GM12878 (cell line): ENCODE results near the gene PRPF38A.

Experiments used
- POLR2A ChIP-seq: IDR thresholded peaks from 2 replicates; pipeline ENCODE4 v1.6.1; 2011; ENCODE audit warnings: low read depth, mild to moderate bottlenecking, low read length
- POLR2AphosphoS5 ChIP-seq: IDR thresholded peaks from 2 replicates; pipeline ENCODE4 v1.6.1; 2011; ENCODE audit warnings: mild to moderate bottlenecking, low read length, inconsistent platforms
- ZNF274 ChIP-seq: IDR thresholded peaks from one replicate; pipeline ENCODE4 v1.8.0; 2011; ENCODE audit not compliant: insufficient read length, insufficient read depth
- TF ChIP-seq, protein P1 (sequence below), 3 experiments: IDR thresholded peaks in 2 of 3; conservative IDR thresholded peaks in 1 of 3; 2 replicates each; pipeline ENCODE4 v1.5.1; 2011; ENCODE audit warnings: low read depth in 3 of 3, low read length in 3 of 3, mild to moderate bottlenecking in 3 of 3, control low read depth in 2 of 3, moderate library complexity in 2 of 3, inconsistent platforms in 1 of 3, mixed read lengths in 1 of 3; ENCODE audit not compliant: control insufficient read depth in 2 of 3, insufficient read depth in 1 of 3; ENCODE audit errors: extremely low read depth in 1 of 3

DNA sequence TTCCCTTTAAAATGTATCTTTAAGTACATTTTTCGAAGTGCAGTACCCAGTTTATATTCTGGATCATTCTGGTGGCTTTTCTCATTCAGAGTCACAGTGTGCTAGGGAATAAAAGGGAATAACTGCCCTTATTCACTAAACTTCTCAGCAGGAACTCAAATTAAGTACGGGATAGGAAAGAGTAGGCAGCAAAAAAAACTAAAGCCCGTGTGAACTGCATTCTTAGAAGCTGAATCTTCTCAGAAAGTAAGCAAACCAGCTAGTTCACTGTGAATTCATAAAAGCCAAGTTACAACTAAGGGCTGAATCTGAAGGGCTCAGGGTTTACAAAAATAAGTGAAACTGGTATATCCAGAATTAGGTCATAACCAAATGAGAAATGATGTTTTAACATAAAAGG is 22.0 kb downstream of the PRPF38A start:
- TF ChIP-seq POLR2AphosphoS5 (no peak), ZNF274 (no peak), POLR2A (no peak)
- TF ChIP-seq, protein P1, sequence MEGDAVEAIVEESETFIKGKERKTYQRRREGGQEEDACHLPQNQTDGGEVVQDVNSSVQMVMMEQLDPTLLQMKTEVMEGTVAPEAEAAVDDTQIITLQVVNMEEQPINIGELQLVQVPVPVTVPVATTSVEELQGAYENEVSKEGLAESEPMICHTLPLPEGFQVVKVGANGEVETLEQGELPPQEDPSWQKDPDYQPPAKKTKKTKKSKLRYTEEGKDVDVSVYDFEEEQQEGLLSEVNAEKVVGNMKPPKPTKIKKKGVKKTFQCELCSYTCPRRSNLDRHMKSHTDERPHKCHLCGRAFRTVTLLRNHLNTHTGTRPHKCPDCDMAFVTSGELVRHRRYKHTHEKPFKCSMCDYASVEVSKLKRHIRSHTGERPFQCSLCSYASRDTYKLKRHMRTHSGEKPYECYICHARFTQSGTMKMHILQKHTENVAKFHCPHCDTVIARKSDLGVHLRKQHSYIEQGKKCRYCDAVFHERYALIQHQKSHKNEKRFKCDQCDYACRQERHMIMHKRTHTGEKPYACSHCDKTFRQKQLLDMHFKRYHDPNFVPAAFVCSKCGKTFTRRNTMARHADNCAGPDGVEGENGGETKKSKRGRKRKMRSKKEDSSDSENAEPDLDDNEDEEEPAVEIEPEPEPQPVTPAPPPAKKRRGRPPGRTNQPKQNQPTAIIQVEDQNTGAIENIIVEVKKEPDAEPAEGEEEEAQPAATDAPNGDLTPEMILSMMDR (IDR thresholded peaks at IDR 0.05 in 2 of 3, conservative IDR thresholded peaks at IDR 0.05 in 1 of 3; ENCODE audit: control insufficient read depth in 2 of 3, extremely low read depth in 1 of 3, insufficient read depth in 1 of 3, low read depth in 3 of 3, low read length in 3 of 3), result no peak
